ENCODE results near the gene SARS1.

GRCh38 chr1:109190189-109190588, 23.5 kb upstream of the SARS1 start:
- TF ChIP-seq CTCF (conservative IDR thresholded peaks at IDR 0.05; ENCODE audit: low read length): no peak
- no peak for TF ChIP-seq EZH2phosphoT487 (IDR thresholded peaks at IDR 0.05; ENCODE audit: borderline replicate concordance)

Measured in Loucy (cell line).